ENCODE measurements around the gene SGCA. TPM values are rescaled to one million over a fixed set of nuclear protein-coding genes. Genes with fewer than 3 reads are reported as not detected.
A peak's percentile ranks its signal among the peaks of the same experiment; 100 is the strongest.

The SGCA gene
- total and polyA plus RNA-seq, 10 of the 15 experiments (the other 5 are each of a cell fraction or from before 2014, with no cell fraction given): 0.13 to 2.2 (median 0.50) TPM; not detected in 2

DNA sequence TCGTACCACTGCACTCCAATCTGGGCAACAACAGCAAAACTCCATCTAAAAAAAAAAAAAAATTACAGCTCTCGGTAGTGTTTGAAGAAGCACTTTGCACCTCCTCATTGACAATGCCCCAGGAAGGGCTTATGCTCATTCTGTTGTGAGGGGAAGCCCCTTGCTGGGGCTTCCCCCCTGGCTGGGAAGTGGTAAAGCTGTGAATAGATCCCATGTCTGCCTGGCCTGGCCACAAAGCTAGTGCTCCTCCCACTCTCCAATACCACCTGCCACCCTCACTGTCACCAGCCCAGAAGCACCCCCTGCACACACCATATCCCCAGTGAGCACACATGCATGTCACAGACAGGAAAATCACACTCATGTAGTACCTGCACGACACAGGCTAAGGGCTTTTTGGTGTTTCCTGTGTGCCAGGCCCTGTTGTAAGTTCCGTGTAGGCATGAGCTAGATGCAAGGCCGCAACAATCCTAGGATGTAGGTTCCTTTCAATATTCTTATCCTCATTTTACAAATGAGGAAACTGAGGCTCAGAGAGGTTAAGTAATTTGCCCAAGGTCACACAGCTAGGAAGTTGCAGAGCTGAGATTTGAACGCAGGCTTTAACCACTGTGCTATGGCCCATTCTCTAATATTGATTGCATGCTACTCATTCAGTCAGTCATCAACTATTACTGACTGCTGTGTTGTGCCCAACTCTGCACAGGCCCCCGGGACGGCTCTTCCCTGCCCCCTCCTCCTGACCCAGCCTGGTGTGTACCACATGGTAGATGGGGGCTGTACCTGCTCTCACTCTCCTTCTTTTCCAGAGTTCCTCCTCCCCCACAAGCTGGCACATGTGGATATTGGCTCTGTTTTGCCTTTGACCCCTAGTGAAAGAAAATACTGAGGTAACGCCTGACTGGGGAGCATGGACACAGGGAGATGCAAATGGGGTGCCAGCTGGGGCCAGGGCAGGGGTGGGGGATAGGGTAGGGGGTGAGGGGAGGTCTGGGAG, 47.5 kb downstream of the SGCA start (continued):
- TF ChIP-seq POLR2AphosphoS2 (IDR thresholded peaks at IDR 0.05; ENCODE audit: low read depth, low read length): no peak
- TF ChIP-seq ZNF24 (IDR thresholded peaks at IDR 0.05): no peak
- peak; percentile 75; the same call in 1 of the 2 replicates for TF ChIP-seq TCF12 (IDR thresholded peaks at IDR 0.05; ENCODE audit: low read depth, low read length)
- TF ChIP-seq ZBED1 (IDR thresholded peaks at IDR 0.05; ENCODE audit: borderline replicate concordance): no peak
- no peak for TF ChIP-seq SREBF1 (IDR thresholded peaks at IDR 0.05; ENCODE audit: low read length)
- TF ChIP-seq SMAD1 (IDR thresholded peaks at IDR 0.05; ENCODE audit: low read depth, partially characterized antibody): no peak
- TF ChIP-seq, protein P1, sequence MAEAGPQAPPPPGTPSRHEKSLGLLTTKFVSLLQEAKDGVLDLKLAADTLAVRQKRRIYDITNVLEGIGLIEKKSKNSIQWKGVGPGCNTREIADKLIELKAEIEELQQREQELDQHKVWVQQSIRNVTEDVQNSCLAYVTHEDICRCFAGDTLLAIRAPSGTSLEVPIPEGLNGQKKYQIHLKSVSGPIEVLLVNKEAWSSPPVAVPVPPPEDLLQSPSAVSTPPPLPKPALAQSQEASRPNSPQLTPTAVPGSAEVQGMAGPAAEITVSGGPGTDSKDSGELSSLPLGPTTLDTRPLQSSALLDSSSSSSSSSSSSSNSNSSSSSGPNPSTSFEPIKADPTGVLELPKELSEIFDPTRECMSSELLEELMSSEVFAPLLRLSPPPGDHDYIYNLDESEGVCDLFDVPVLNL (IDR thresholded peaks at IDR 0.05; ENCODE audit: low read depth, low read length): no peak
- TF ChIP-seq BRCA1 (IDR thresholded peaks at IDR 0.05; ENCODE audit: low read depth, low read length): no peak
- TF ChIP-seq NRF1 (conservative IDR thresholded peaks at IDR 0.05; ENCODE audit: low read depth, low read length): no peak
- TF ChIP-seq RCOR1 (conservative IDR thresholded peaks at IDR 0.05; ENCODE audit: low read depth, low read length): no peak
- no peak; the same call in 1 of the 2 replicates for TF ChIP-seq NR2F1 (conservative IDR thresholded peaks at IDR 0.05)
- TF ChIP-seq, protein P2, sequence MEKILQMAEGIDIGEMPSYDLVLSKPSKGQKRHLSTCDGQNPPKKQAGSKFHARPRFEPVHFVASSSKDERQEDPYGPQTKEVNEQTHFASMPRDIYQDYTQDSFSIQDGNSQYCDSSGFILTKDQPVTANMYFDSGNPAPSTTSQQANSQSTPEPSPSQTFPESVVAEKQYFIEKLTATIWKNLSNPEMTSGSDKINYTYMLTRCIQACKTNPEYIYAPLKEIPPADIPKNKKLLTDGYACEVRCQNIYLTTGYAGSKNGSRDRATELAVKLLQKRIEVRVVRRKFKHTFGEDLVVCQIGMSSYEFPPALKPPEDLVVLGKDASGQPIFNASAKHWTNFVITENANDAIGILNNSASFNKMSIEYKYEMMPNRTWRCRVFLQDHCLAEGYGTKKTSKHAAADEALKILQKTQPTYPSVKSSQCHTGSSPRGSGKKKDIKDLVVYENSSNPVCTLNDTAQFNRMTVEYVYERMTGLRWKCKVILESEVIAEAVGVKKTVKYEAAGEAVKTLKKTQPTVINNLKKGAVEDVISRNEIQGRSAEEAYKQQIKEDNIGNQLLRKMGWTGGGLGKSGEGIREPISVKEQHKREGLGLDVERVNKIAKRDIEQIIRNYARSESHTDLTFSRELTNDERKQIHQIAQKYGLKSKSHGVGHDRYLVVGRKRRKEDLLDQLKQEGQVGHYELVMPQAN (conservative IDR thresholded peaks at IDR 0.05): no peak
- TF ChIP-seq, protein P3, sequence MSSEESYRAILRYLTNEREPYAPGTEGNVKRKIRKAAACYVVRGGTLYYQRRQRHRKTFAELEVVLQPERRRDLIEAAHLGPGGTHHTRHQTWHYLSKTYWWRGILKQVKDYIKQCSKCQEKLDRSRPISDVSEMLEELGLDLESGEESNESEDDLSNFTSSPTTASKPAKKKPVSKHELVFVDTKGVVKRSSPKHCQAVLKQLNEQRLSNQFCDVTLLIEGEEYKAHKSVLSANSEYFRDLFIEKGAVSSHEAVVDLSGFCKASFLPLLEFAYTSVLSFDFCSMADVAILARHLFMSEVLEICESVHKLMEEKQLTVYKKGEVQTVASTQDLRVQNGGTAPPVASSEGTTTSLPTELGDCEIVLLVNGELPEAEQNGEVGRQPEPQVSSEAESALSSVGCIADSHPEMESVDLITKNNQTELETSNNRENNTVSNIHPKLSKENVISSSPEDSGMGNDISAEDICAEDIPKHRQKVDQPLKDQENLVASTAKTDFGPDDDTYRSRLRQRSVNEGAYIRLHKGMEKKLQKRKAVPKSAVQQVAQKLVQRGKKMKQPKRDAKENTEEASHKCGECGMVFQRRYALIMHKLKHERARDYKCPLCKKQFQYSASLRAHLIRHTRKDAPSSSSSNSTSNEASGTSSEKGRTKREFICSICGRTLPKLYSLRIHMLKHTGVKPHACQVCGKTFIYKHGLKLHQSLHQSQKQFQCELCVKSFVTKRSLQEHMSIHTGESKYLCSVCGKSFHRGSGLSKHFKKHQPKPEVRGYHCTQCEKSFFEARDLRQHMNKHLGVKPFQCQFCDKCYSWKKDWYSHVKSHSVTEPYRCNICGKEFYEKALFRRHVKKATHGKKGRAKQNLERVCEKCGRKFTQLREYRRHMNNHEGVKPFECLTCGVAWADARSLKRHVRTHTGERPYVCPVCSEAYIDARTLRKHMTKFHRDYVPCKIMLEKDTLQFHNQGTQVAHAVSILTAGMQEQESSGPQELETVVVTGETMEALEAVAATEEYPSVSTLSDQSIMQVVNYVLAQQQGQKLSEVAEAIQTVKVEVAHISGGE (CRISPR knock-in tag; IDR thresholded peaks at IDR 0.05): no peak
- TF ChIP-seq ZNF622 (IDR thresholded peaks at IDR 0.05): no peak
- TF ChIP-seq, protein P4, sequence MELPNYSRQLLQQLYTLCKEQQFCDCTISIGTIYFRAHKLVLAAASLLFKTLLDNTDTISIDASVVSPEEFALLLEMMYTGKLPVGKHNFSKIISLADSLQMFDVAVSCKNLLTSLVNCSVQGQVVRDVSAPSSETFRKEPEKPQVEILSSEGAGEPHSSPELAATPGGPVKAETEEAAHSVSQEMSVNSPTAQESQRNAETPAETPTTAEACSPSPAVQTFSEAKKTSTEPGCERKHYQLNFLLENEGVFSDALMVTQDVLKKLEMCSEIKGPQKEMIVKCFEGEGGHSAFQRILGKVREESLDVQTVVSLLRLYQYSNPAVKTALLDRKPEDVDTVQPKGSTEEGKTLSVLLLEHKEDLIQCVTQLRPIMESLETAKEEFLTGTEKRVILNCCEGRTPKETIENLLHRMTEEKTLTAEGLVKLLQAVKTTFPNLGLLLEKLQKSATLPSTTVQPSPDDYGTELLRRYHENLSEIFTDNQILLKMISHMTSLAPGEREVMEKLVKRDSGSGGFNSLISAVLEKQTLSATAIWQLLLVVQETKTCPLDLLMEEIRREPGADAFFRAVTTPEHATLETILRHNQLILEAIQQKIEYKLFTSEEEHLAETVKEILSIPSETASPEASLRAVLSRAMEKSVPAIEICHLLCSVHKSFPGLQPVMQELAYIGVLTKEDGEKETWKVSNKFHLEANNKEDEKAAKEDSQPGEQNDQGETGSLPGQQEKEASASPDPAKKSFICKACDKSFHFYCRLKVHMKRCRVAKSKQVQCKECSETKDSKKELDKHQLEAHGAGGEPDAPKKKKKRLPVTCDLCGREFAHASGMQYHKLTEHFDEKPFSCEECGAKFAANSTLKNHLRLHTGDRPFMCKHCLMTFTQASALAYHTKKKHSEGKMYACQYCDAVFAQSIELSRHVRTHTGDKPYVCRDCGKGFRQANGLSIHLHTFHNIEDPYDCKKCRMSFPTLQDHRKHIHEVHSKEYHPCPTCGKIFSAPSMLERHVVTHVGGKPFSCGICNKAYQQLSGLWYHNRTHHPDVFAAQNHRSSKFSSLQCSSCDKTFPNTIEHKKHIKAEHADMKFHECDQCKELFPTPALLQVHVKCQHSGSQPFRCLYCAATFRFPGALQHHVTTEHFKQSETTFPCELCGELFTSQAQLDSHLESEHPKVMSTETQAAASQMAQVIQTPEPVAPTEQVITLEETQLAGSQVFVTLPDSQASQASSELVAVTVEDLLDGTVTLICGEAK (IDR thresholded peaks at IDR 0.05; ENCODE audit: borderline replicate concordance): no peak
- TF ChIP-seq CBX5 (IDR thresholded peaks at IDR 0.05; ENCODE audit: low read depth): no peak
- TF ChIP-seq CBFB (IDR thresholded peaks at IDR 0.05; ENCODE audit: low read depth): no peak
- no peak for TF ChIP-seq MEF2A (IDR thresholded peaks at IDR 0.05; ENCODE audit: insufficient read depth, low read depth, low read length)

Data from GM12878 (cell line).